HG03196 (cell line): Measurements from ENCODE around the gene CEP128.

Experiments
- ATAC-seq: cut with Tn5 transposase; IDR thresholded peaks from one replicate; pipeline ENCODE4 v1.9.1; 2021; ENCODE audit not compliant: unreplicated experiment

Gene CEP128

GRCh38 chr14:80780500-80780899, 161.0 kb downstream of the CEP128 start:
- no peak for ATAC-seq

GRCh38 chr14:80776657-80777056, 164.9 kb downstream of the CEP128 start:
- no peak for ATAC-seq

GRCh38 chr14:80776186-80776585, 165.4 kb downstream of the CEP128 start:
- no peak for ATAC-seq

- no peak for ATAC-seq
Measured at GRCh38 chr14:80772504-80772903, 169.0 kb downstream of the CEP128 start.

GRCh38 chr14:80771201-80771600, 170.3 kb downstream of the CEP128 start:
- no peak for ATAC-seq

GRCh38 chr14:80770114-80770908, 171.2 kb downstream of the CEP128 start:
- ATAC-seq: no peak

- ATAC-seq: no peak
Measured at GRCh38 chr14:80768646-80769045, 172.9 kb downstream of the CEP128 start.

- no peak for ATAC-seq
Measured at GRCh38 chr14:80764921-80765507, 176.5 kb downstream of the CEP128 start.

GRCh38 chr14:80764496-80764895, 177.0 kb downstream of the CEP128 start:
- ATAC-seq: no peak

- no peak for ATAC-seq
Measured at GRCh38 chr14:80762641-80763228, 178.8 kb downstream of the CEP128 start.

GRCh38 chr14:80754696-80755095, 186.8 kb downstream of the CEP128 start:
- ATAC-seq: no peak

- ATAC-seq: no peak
Measured at GRCh38 chr14:80751285-80751684, 190.3 kb downstream of the CEP128 start.

- no peak for ATAC-seq
Measured at GRCh38 chr14:80726211-80726610, 215.3 kb downstream of the CEP128 start.

GRCh38 chr14:80718940-80719339, 222.6 kb downstream of the CEP128 start:
- no peak for ATAC-seq

- ATAC-seq: no peak
Measured at GRCh38 chr14:80714474-80714873, 227.1 kb downstream of the CEP128 start.

GRCh38 chr14:80713076-80713850, 228.3 kb downstream of the CEP128 start:
- no peak for ATAC-seq

GRCh38 chr14:80705241-80705980, 236.1 kb downstream of the CEP128 start:
- no peak for ATAC-seq

GRCh38 chr14:80700601-80701000, 240.9 kb downstream of the CEP128 start:
- ATAC-seq: no peak

GRCh38 chr14:80699861-80700260, 241.7 kb downstream of the CEP128 start:
- no peak for ATAC-seq

- no peak for ATAC-seq
Measured at GRCh38 chr14:80698974-80699373, 242.6 kb downstream of the CEP128 start.

- no peak for ATAC-seq
Measured at GRCh38 chr14:80695869-80696268, 245.7 kb downstream of the CEP128 start.
